ENCODE results near the gene GALNT10. TPM values are rescaled to one million over a fixed set of nuclear protein-coding genes. Genes with fewer than 3 reads are reported as not detected.

Gene GALNT10
- total and polyA plus RNA-seq, 9 of the 15 experiments (the other 6 are each of a cell fraction or from before 2014, with no cell fraction given): 4.6 to 37.1 (median 13.3) TPM

DNA sequence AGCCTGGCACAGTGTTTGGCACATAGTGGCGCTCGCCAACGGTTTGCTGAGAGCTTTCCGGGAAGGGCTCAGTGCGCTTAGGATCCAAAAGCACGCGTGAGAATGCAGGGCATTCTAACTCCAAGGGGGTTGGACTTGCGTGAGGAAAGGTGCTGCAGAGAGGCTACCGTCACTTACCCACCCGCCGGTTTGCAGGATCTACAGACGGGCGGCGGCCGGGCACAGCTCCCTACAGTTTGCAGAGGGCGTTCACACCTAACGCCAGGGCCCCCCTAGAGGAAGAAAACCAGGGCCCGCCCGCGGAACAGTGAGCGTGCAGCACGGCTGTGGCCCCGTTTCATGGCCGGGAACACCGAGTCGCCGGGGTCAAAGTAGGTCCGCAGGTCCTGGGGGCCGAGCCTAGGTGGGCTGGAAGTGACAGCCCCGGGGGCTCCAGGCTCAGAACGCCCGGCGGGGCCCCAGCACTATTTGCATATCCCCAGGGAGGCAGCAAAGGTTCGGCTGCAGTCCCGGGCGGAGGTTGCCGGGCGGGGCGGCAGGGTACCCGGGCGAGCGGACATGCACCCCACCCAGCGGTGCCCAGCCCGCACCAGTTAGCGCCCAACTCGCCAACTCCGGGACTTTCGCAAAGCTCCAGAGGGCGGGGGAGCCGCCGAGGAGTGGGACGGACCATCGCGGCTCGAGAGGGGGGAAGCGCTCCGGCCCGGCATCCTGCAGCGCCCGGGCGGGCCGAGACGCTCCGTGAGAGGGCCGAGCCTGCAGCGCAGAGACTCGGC lies 526 bp upstream of the GALNT10 start (continued):
- TF ChIP-seq, protein P1, sequence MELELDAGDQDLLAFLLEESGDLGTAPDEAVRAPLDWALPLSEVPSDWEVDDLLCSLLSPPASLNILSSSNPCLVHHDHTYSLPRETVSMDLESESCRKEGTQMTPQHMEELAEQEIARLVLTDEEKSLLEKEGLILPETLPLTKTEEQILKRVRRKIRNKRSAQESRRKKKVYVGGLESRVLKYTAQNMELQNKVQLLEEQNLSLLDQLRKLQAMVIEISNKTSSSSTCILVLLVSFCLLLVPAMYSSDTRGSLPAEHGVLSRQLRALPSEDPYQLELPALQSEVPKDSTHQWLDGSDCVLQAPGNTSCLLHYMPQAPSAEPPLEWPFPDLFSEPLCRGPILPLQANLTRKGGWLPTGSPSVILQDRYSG (tag; conservative IDR thresholded peaks at IDR 0.05; ENCODE audit: low read depth): no peak
- TF ChIP-seq SLC30A9 (CRISPR knock-in tag; IDR thresholded peaks at IDR 0.05) (no peak), ZNF197 (CRISPR knock-in tag; IDR thresholded peaks at IDR 0.05; ENCODE audit: low read depth) (no peak), TRIM28 (IDR thresholded peaks at IDR 0.05) (no peak; the same call in 1 of the 2 replicates), HMBOX1 (IDR thresholded peaks at IDR 0.05) (no peak), ZNF695 (CRISPR knock-in tag; IDR thresholded peaks at IDR 0.05) (no peak), FOSL1 (tag; conservative IDR thresholded peaks at IDR 0.05) (no peak), ZEB2 (IDR thresholded peaks at IDR 0.05) (no peak), CHD2 (IDR thresholded peaks at IDR 0.05; ENCODE audit: low read depth, low read length) (no peak), U2AF1 (optimal IDR thresholded peaks at IDR 0.05; ENCODE audit: low read depth, low read length) (peak; percentile 69), CEBPB (tag; IDR thresholded peaks at IDR 0.05) (peak; percentile 72), STAT5B (CRISPR knock-in tag; IDR thresholded peaks at IDR 0.05) (no peak), SUPT5H (IDR thresholded peaks at IDR 0.05) (peak; percentile 63; the same call in 1 of the 2 replicates), EP400 (IDR thresholded peaks at IDR 0.05) (peak; percentile 48; the same call in 1 of the 2 replicates), XRCC5 (IDR thresholded peaks at IDR 0.05; ENCODE audit: low read depth, low read length) (peak; percentile 73; the same call in 1 of the 2 replicates), ZNF512 (tag; IDR thresholded peaks at IDR 0.05) (no peak), HCFC1 (IDR thresholded peaks at IDR 0.05; ENCODE audit: low read depth, low read length) (no peak), JUN (IDR thresholded peaks at IDR 0.05; ENCODE audit: borderline replicate concordance, low read depth, low read length) (no peak), JUN (CRISPR knock-in tag; IDR thresholded peaks at IDR 0.05; ENCODE audit: borderline replicate concordance) (no peak), ARID2 (IDR thresholded peaks at IDR 0.05) (no peak), ZNF217 (CRISPR knock-in tag; IDR thresholded peaks at IDR 0.05) (no peak)
- TF ChIP-seq, protein P2, sequence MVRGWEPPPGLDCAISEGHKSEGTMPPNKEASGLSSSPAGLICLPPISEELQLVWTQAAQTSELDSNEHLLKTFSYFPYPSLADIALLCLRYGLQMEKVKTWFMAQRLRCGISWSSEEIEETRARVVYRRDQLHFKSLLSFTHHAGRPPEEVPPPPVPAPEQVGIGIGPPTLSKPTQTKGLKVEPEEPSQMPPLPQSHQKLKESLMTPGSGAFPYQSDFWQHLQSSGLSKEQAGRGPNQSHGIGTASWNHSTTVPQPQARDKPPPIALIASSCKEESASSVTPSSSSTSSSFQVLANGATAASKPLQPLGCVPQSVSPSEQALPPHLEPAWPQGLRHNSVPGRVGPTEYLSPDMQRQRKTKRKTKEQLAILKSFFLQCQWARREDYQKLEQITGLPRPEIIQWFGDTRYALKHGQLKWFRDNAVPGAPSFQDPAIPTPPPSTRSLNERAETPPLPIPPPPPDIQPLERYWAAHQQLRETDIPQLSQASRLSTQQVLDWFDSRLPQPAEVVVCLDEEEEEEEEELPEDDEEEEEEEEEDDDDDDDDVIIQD (CRISPR knock-in tag; IDR thresholded peaks at IDR 0.05): no peak
- TF ChIP-seq, protein P3, sequence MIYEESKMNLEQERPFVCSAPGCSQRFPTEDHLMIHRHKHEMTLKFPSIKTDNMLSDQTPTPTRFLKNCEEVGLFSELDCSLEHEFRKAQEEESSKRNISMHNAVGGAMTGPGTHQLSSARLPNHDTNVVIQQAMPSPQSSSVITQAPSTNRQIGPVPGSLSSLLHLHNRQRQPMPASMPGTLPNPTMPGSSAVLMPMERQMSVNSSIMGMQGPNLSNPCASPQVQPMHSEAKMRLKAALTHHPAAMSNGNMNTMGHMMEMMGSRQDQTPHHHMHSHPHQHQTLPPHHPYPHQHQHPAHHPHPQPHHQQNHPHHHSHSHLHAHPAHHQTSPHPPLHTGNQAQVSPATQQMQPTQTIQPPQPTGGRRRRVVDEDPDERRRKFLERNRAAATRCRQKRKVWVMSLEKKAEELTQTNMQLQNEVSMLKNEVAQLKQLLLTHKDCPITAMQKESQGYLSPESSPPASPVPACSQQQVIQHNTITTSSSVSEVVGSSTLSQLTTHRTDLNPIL (CRISPR knock-in tag; IDR thresholded peaks at IDR 0.05): no peak

Data from K562 (cell line).